Effector memory CD4-positive, alpha-beta T cell (primary cell): ENCODE data around the gene PPIE.
"Not testable (repeated sequence)": the region's sequence is repeated elsewhere in the genome, so short reads cannot be mapped to it uniquely, and the experiment has no call there.

Experiments used
- DNase-seq, 3 donors: peaks; one replicate each; pipeline ENCODE4 v3.0.0-alpha.2; 2020
- H3K27ac ChIP-seq: 2 replicates; pipeline ENCODE4 v1.7.0; 2013; ENCODE audit warnings: mild to moderate bottlenecking, low read length, moderate library complexity; ENCODE audit not compliant: insufficient read depth, poor library complexity, severe bottlenecking
- H3K27me3 ChIP-seq: replicated peaks from 2 replicates; pipeline ENCODE4 v1.7.0; 2013; ENCODE audit warnings: mild to moderate bottlenecking, low read length; ENCODE audit not compliant: insufficient read depth, control insufficient read depth, poor library complexity, severe bottlenecking
- H3K36me3 ChIP-seq: 2 replicates; pipeline ENCODE4 v1.7.0; 2013; ENCODE audit warnings: mild to moderate bottlenecking, low read length, moderate library complexity; ENCODE audit not compliant: control insufficient read depth, insufficient read depth
- H3K4me1 ChIP-seq: 2 replicates; pipeline ENCODE4 v1.7.0; 2013; ENCODE audit warnings: low read length, mild to moderate bottlenecking; ENCODE audit not compliant: control insufficient read depth, insufficient read depth, poor library complexity, severe bottlenecking
- H3K4me3 ChIP-seq: 2 replicates; pipeline ENCODE4 v1.7.0; 2013; ENCODE audit warnings: low read length, low read depth, mild to moderate bottlenecking; ENCODE audit not compliant: insufficient read depth, poor library complexity, severe bottlenecking
- H3K9me3 ChIP-seq: 2 replicates; pipeline ENCODE4 v1.7.0; 2013; ENCODE audit warnings: mild to moderate bottlenecking, low read length, moderate library complexity; ENCODE audit not compliant: control insufficient read depth

The PPIE gene

DNA sequence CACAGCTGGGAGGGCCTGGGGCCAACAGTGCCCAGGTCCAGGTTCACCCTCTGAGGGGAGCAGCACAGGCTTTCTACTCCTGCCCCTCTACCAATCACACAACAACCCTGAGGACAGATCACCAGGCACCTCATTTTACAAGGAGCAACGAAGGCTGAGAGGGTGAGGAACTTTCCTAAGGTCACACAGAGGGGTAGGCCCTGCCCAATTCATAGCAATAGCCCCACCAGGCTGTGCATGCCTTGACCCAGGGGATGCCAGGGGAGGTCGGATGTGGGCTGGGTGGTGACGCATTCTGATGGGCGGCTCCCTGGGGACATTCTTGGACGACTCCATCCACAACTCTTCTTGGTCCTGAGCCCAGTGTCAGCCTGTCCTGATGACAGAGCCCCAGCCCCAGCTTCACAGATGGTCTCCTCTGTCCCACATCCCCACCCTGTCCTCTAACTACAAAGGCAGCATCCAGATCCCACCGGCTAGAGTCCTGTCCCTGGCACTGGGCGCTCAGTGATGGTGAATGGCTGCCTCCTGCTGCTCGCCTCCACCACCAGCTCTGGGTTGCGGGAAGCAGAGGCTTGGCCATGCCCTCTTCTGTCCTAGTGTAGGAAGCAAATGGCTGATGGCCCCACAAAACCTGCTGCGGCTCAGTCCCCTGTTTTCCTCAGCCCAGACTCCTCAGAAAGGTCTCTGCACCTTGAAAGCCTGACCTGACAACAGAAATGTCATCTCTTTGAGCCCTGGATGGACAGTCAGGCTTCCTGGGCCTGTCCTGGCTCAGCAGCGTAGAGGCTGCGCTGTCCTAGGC is 47.8 kb downstream of the PPIE start:
- H3K4me1 ChIP-seq, H3K4me3 ChIP-seq, H3K27ac ChIP-seq, H3K27me3 ChIP-seq, H3K36me3 ChIP-seq, H3K9me3 ChIP-seq, DNase-seq: not testable (repeated sequence)

- not testable (repeated sequence) for H3K4me3 ChIP-seq
These were observed 48.4 kb downstream of the PPIE start for GRCh38 chr1:39787108-39787375.

GRCh38 chr1:39787468-39787867 is 48.8 kb downstream of the PPIE start:
- no peak overlapping the region for H3K27ac ChIP-seq
- DNase-seq: no peak
- no peaks in the 10 kb centered on the region for H3K9me3 ChIP-seq
- peaks cover 4% of the 10 kb centered on the region for H3K4me1 ChIP-seq
- H3K36me3 ChIP-seq: no peaks in the 10 kb centered on the region
- no peaks in the 10 kb centered on the region for H3K27me3 ChIP-seq
- no peak overlapping the region for H3K4me3 ChIP-seq

More at GRCh38 chr1:39787108-39787375, 48.4 kb downstream of the PPIE start:
- H3K9me3 ChIP-seq, H3K27me3 ChIP-seq, H3K4me1 ChIP-seq, DNase-seq, H3K27ac ChIP-seq, H3K36me3 ChIP-seq: not testable (repeated sequence)

DNA sequence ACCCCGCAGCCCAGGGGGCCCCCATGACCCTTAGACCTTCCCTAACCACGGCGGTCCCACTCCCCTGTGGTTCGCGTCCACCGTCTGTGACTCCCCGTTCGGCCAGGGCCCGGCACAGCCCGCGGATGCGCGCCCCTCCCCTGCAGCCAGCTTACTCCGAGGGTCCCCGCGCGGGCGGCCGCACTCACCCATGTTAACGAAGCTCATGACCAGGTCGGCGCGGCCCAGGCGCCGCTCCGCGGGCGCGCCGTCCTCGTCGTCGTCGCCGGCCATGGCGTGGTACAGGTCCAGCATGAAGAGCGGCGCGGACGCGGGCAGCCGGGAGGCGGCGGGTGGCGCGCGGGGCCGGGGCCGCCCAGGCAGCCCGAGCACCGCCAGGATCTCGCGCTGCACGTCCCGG is 49.3 kb downstream of the PPIE start:
- DNase-seq, H3K27me3 ChIP-seq, H3K9me3 ChIP-seq, H3K36me3 ChIP-seq, H3K4me1 ChIP-seq, H3K27ac ChIP-seq, H3K4me3 ChIP-seq: not testable (repeated sequence)

DNA sequence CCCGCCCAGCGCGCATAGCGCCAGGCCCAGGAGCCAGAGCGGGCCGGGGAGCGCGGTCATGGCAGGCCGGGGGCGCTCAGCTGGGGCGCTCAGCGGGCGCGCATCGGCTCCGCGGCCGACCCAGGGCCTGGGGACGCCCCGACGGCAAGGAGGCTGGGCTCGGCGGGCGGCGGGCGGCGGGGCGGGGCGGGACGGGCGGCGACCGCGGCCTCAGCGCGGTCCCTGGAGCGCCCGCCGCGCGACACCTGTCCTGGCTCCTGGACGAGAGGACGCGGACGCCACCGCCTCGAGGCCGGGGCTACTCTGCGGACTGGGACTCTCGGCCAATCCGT is 49.7 kb downstream of the PPIE start:
- H3K36me3 ChIP-seq: no peaks in the 10 kb centered on the region
- H3K4me3 ChIP-seq: peak overlapping the region; percentile 51
- no peak for DNase-seq
- peaks cover 5% of the 10 kb centered on the region for H3K4me1 ChIP-seq
- H3K27ac ChIP-seq: no peak overlapping the region
- H3K27me3 ChIP-seq: no peaks in the 10 kb centered on the region
- no peaks in the 10 kb centered on the region for H3K9me3 ChIP-seq

DNA sequence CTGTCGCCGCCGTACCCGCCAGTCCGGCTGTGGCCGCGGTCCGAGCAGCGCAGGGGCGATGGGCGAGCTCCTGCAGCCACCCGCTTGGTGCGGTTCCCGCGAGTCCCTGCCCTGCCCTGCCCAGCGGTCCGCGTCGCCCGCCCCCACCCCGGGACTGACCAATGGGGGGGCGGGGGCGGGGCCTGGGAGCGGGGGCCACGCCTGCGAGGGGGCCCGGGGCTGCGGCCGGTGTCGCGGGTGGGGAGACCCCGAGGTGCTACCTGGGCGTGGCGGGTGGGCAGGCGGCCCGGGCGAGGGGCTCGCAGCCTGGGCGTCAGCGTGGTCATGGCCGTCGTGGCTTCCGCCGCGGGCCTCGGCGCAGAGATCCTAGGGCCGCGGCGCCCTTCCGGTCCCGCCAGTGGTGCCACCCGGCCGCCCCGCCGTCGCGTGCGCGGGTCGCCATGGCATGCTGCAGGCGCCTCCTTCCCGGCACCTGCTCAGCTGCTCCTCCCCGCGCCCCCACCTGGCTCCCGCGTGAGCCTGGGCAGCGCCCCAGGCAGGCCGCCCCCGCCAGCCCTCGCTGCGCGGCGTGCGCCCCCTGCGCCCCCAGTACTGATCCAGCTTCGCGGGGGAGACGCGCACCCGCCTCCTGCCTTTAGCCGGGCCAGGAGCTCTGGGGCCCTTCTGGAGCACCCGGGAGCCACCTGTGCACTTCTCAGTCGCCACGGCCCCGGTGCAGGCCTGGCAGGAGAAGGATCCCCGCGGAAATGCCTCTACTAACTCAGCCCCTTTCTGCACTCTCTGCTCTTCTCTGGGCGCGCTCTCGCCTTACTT is 50.3 kb downstream of the PPIE start, which contains the start of gene BMP8B:
BMP8B (minus strand) TSS at position 108 of the 813 bp plus-strand sequence. CDS start 380 bp downstream, outside the sequence.
- no peaks in the 10 kb centered on the region for H3K36me3 ChIP-seq
- peak; percentile 22 to 42 (median 27) for DNase-seq
- peaks cover 5% of the 10 kb centered on the region for H3K4me1 ChIP-seq
- no peaks in the 10 kb centered on the region for H3K9me3 ChIP-seq
- H3K27ac ChIP-seq: no peak within 1 kb of the TSS
- H3K27me3 ChIP-seq: no peaks in the 10 kb centered on the region
- peak within 1 kb of the TSS; percentile 51 for H3K4me3 ChIP-seq

GRCh38 chr1:39789571-39790110 is 51.0 kb downstream of the PPIE start:
- H3K4me3 ChIP-seq: peak overlapping the region; percentile 51
- peaks cover 5% of the 10 kb centered on the region for H3K4me1 ChIP-seq
- H3K36me3 ChIP-seq: no peaks in the 10 kb centered on the region
- no peaks in the 10 kb centered on the region for H3K9me3 ChIP-seq
- DNase-seq: no peak
- no peaks in the 10 kb centered on the region for H3K27me3 ChIP-seq
- no peak overlapping the region for H3K27ac ChIP-seq

GRCh38 chr1:39791838-39792237 is 53.2 kb downstream of the PPIE start:
- H3K4me3 ChIP-seq: no peak overlapping the region
- no peaks in the 10 kb centered on the region for H3K27me3 ChIP-seq
- no peak overlapping the region for H3K27ac ChIP-seq
- H3K9me3 ChIP-seq: no peaks in the 10 kb centered on the region
- no peak for DNase-seq
- H3K36me3 ChIP-seq: no peaks in the 10 kb centered on the region
- H3K4me1 ChIP-seq: peaks cover 5% of the 10 kb centered on the region

- no peak overlapping the region for H3K4me3 ChIP-seq
- no peak overlapping the region for H3K27ac ChIP-seq
- no peaks in the 10 kb centered on the region for H3K36me3 ChIP-seq
- H3K9me3 ChIP-seq: no peaks in the 10 kb centered on the region
- no peaks in the 10 kb centered on the region for H3K27me3 ChIP-seq
- H3K4me1 ChIP-seq: peaks cover 6% of the 10 kb centered on the region
- no peak for DNase-seq
These were observed 57.0 kb downstream of the PPIE start for GRCh38 chr1:39795651-39796050.
